Nephron progenitor cell (in vitro differentiated cells): Measurements from ENCODE around the gene RPS3.
"Not testable (repeated sequence)": the region's sequence is repeated elsewhere in the genome, so short reads cannot be mapped to it uniquely, and the experiment has no call there.

Experiments used
- DNase-seq: peaks from one replicate; pipeline ENCODE4 v3.0.0; 2021
- H3K27ac Mint-ChIP-seq: 2 replicates; pipeline ENCODE4 v1.8.0; 2021; ENCODE audit warnings: mild to moderate bottlenecking, moderate library complexity, mixed read lengths
- H3K27me3 Mint-ChIP-seq: 2 replicates; pipeline ENCODE4 v1.8.0; 2021; ENCODE audit warnings: mild to moderate bottlenecking, low read depth, mixed read lengths; ENCODE audit not compliant: poor library complexity
- H3K36me3 Mint-ChIP-seq: 2 replicates; pipeline ENCODE4 v1.8.0; 2021; ENCODE audit warnings: low read depth, mixed read lengths
- H3K4me1 Mint-ChIP-seq: 2 replicates; pipeline ENCODE4 v1.8.0; 2021; ENCODE audit warnings: mixed read lengths
- H3K4me3 Mint-ChIP-seq: 2 replicates; pipeline ENCODE4 v1.8.0; 2021; ENCODE audit warnings: mild to moderate bottlenecking, moderate library complexity, mixed read lengths
- H3K9me3 Mint-ChIP-seq: 2 replicates; pipeline ENCODE4 v1.8.0; 2021; ENCODE audit warnings: mild to moderate bottlenecking, moderate library complexity, mixed read lengths
- TF ChIP-seq, protein P1 (sequence below): fragments of 200-600 bp; sonication (generic); IDR thresholded peaks from 2 replicates; pipeline ENCODE4 v1.5.0; 2021; ENCODE audit warnings: antibody characterized with exemption

RPS3 gene

DNA sequence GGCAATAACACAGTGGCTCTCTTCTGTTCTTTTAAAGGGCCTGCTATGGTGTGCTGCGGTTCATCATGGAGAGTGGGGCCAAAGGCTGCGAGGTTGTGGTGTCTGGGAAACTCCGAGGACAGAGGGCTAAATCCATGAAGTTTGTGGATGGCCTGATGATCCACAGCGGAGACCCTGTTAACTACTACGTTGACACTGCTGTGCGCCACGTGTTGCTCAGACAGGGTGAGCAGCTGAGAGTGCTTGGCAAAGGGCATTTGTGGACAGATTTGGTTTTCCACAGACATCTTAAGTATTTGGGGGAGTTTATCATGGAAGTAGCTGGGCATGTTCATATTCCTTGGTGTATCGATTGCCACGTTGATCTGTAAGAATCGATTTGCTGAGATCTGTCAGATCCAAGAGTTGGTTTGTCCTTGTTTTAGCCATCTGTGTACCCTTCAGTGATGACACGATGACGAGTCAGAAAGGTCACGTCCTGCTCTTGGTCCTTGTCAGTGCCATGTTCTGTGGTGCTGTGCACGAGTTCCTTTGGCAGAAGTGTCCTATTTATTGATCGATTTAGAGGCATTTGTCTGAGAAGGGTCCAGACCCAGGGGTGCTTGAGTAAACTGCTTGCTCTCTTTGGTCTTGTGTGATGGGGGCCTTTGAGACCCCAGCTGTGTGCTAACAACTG lies 4.8 kb downstream of the RPS3 start:
- Mint-ChIP-seq H3K4me3 (no peak overlapping the region), H3K9me3 (peaks cover 7% of the 10 kb centered on the region), H3K27ac (peak overlapping the region; percentile 73), H3K36me3 (peaks cover 87% of the 10 kb centered on the region), H3K27me3 (peaks cover 5% of the 10 kb centered on the region), H3K4me1 (peaks cover 36% of the 10 kb centered on the region)
- TF ChIP-seq, protein P1, sequence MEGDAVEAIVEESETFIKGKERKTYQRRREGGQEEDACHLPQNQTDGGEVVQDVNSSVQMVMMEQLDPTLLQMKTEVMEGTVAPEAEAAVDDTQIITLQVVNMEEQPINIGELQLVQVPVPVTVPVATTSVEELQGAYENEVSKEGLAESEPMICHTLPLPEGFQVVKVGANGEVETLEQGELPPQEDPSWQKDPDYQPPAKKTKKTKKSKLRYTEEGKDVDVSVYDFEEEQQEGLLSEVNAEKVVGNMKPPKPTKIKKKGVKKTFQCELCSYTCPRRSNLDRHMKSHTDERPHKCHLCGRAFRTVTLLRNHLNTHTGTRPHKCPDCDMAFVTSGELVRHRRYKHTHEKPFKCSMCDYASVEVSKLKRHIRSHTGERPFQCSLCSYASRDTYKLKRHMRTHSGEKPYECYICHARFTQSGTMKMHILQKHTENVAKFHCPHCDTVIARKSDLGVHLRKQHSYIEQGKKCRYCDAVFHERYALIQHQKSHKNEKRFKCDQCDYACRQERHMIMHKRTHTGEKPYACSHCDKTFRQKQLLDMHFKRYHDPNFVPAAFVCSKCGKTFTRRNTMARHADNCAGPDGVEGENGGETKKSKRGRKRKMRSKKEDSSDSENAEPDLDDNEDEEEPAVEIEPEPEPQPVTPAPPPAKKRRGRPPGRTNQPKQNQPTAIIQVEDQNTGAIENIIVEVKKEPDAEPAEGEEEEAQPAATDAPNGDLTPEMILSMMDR: no peak
- DNase-seq: no peak

DNA sequence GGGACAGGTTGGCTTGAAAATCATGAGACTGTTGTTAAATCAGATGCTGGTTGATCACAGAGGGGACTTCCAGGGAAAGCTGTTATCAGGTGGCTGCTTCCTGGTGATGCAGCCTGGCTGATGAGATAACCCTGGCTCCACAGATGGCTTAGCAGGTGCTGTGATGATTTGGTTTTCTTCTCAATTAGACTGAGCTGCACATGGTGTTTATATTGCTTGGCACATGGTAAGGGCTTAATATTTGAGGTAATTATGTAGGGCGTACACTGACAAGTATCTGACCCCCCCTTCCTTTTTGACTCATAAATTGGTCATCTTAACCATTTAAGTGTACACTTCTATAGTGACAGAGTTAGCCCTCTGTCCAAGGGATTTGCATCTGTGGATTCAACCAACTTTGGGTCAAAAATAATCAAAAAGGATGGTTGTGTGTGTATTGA lies 7.0 kb downstream of the RPS3 start:
- H3K4me1 Mint-ChIP-seq: peaks cover 23% of the 10 kb centered on the region
- no peak for DNase-seq
- TF ChIP-seq, protein P1: no peak
- no peak overlapping the region for H3K27ac Mint-ChIP-seq
- peaks cover 11% of the 10 kb centered on the region for H3K9me3 Mint-ChIP-seq
- H3K27me3 Mint-ChIP-seq: peaks cover 5% of the 10 kb centered on the region
- H3K36me3 Mint-ChIP-seq: peaks cover 84% of the 10 kb centered on the region
- H3K4me3 Mint-ChIP-seq: no peak overlapping the region

DNA sequence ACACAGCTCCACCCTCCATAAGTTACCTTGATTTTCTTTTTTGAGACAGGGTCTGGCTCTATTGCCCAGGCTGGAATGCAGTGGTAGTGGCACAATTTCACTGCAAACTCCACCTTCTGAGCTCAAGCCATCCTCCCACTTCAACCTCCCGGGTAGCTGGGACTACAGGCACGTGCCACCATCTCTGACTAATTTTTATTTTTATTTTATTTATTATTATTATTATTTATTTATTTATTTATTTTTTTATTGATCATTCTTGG lies 9.6 kb downstream of the RPS3 start:
- Mint-ChIP-seq H3K4me3 (no peak overlapping the region), H3K27me3 (peaks cover 3% of the 10 kb centered on the region), H3K27ac (no peak overlapping the region), H3K4me1 (no peaks in the 10 kb centered on the region), H3K9me3 (peaks cover 11% of the 10 kb centered on the region), H3K36me3 (peaks cover 82% of the 10 kb centered on the region)
- DNase-seq: no peak
- TF ChIP-seq, protein P1: no peak

DNA sequence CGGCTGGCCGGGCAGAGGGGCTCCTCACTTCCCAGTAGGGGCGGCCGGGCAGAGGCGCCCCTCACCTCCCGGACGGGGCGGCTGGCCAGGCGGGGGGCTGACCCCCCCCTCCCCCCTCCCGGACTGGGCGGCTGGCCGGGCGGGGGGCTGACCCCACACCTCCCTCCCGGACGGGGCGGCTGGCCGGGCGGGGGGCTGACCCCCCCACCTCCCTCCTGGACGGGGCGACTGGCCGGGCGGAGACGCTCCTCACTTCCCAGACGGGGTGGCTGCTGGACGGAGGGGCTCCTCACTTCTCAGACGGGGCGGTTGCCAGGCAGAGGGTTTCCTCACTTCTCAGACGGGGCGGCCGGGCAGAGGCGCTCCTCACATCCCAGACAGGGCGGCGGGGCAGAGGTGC lies 10.7 kb downstream of the RPS3 start:
- H3K4me3 Mint-ChIP-seq, DNase-seq, H3K4me1 Mint-ChIP-seq, H3K27ac Mint-ChIP-seq, H3K27me3 Mint-ChIP-seq: not testable (repeated sequence)
- H3K9me3 Mint-ChIP-seq: peaks cover 11% of the 10 kb centered on the region
- peaks cover 79% of the 10 kb centered on the region for H3K36me3 Mint-ChIP-seq

DNA sequence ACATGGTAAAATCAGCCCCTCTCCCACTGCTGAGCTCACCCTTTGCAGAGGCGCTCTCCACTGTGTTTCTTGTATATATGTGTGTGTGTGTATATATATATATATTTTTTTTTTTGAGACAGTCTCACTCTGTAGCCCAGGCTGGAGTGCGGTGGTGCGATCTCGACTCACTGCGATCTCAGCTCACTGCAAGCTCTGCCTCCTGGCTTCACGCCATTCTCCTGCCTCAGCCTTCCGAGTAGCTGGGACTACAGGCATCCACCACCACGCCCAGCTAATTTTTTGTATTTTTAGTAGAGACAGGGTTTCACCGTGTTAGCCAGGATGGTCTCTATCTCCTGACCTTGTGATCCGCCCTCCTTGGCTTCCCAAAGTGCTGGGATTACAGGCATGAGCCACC lies 13.8 kb downstream of the RPS3 start:
- H3K9me3 Mint-ChIP-seq, H3K4me1 Mint-ChIP-seq, H3K4me3 Mint-ChIP-seq, DNase-seq, H3K27me3 Mint-ChIP-seq, H3K27ac Mint-ChIP-seq: not testable (repeated sequence)
- peaks cover 59% of the 10 kb centered on the region for H3K36me3 Mint-ChIP-seq

DNA sequence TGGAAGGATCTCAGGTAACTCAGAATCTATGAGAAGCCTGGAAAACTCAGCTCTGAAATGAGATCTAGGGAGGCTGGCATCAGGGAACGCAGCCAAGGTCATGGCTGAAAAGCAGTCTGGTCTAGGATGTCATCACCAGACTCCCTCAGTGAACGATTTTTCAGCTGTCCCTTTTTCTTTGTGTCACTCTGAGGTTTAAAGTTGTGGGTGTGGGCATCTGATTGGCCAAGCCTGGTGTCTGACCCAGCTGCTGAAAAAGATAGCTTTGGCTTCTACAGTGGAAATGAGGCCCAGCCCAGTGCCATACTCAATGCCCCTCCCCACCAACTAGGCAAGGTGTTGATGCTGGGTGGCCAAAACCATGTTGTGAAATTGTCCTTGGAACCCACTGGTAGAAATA lies 14.5 kb downstream of the RPS3 start:
- Mint-ChIP-seq H3K27me3 (no peaks in the 10 kb centered on the region), H3K27ac (peak overlapping the region; percentile 45), H3K9me3 (peaks cover 4% of the 10 kb centered on the region), H3K4me3 (no peak overlapping the region), H3K4me1 (peaks cover 5% of the 10 kb centered on the region), H3K36me3 (peaks cover 51% of the 10 kb centered on the region)
- TF ChIP-seq, protein P1: no peak
- no peak for DNase-seq

DNA sequence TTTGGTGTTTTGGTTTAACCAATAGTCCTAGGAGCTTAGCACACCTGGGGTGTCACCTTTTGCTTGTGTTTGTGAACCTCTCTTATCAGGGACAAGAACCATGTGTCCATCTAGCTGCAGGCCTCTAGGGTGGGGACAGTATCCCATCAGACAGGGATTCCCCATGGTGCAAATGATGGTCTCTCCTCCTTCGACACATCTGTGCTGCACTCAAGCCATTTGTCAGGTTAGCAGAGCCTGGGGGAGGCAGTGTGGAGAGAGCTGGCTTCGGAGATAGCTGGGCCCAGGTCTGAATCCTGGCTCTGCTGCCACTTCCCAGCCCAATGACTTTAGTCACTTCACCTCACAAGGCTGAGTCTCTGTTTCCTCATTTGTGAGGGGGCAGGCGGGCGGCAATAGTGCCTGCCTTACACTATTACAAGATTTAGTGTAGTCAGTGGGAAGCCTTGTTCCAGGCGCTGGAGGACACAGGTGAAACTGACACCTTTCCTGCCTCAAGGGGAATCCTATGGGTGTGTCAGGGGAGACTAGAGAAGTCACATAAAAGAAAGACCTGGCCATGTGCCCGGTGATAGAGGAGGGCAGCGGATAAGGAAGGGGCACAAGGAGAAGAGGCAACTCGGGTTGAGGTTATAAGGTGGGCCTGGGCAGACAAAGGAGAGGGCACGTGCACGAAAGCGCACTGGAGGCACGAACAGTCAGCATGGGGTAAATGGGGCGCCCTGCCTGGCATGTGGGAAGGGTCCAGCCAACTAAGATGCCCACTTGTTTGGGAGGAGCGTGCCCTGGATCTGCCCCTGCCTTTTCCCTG lies 21.1 kb downstream of the RPS3 start:
- Mint-ChIP-seq H3K4me3 (no peak overlapping the region), H3K9me3 (no peaks in the 10 kb centered on the region), H3K36me3 (peaks cover 42% of the 10 kb centered on the region), H3K27ac (peak overlapping the region; percentile 24), H3K4me1 (peaks cover 16% of the 10 kb centered on the region), H3K27me3 (peaks cover 6% of the 10 kb centered on the region)
- no peak for DNase-seq
- TF ChIP-seq, protein P1: no peak
